NK-92 (cell line): ENCODE results near the gene LARGE2.

Experiments
- DNase-seq: peaks from one replicate; lab custom pipeline; 2025; ENCODE audit not compliant: unreplicated experiment; lab: John Stamatoyannopoulos, UW

The LARGE2 gene

DNA sequence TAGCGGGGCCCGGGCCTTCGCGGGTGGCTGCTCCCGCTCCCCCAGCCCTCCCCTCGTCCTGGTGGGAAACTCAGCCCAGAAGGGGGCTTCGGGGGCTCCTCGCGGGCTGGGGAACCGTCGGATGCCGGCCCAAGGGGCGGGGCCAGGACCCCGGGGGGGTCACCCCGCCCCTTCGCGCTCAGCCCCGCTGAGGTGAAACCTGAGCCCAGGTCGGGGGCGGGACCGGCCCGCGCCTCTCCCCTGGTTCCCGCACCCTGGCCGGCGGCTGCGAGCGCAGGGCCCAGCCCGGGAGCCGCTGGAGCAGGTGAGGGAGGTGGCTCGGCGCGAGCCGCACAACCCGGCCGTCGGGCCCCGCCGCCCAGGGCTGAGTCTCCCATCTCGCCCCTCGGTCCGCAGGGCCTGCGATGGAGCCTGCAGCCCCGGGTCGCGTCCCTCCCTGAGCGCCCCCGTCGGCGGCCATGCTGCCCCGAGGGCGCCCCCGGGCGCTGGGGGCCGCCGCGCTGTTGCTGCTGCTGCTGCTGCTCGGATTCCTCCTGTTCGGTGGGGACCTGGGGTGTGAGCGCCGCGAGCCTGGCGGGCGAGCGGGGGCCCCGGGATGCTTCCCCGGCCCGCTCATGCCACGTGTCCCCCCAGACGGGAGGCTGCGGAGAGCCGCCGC lies at the start of gene LARGE2:
Gene LARGE2 (plus strand): TSS at position 232 of the 658 bp plus-strand sequence. CDS start 227 bp downstream, at position 459.
- no peak for DNase-seq

DNA sequence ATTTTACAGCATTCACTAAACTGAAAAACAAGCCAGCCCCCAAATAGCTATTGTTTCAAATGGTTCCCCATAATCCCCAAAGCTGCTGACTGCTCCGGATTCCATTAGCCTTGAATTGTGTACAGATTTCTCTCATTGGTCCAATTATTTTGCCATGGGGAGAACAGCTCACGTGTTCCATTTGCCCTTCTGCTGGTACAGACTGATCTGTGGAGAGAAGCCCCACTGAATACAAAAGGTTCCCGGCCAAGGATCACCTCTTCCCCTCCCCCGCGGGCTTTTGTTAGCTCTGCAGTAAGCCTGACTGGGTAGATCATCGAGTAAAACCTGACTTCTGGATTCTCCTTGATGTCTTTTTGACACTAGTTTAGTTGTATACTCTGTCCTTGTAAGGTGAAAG lies 46.1 kb upstream of the LARGE2 start:
- no peak for DNase-seq

DNA sequence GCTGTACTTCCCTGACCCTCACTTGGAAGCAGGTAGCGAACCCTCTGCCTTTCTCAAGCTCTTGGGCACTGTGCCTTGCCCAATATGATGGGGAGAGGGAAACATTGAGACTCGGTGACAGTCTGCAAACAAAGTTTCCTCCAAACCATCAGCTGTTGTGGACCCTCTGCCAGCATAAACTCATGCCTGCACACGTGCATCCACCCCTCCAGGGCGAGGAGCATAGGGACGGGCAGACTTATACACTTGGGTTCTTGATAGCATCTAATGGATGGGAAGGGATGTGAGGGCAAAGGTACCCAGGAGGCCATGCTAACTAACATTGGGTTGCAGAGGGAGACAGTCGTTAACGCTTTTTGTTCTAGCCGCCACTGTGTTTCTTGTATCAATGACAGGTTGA lies 45.2 kb upstream of the LARGE2 start:
- no peak for DNase-seq

DNA sequence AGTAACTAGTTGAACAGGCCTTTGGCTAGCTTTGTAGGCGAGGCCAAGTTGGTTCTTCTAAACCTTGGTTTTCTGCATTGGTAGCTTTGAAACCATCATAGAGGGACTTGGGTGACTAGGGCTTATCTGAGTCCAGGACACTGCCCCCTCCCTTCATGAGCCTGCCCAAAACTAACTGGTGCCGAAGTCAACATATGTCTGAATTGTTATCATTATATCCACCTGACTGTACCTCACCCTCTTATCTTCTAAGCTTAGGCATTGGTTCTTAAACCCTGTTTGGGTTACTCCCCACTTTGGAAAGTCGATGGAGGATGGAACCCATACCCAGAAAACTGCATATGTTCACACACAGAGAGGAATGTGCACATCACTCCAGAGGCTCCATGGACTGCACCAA lies 44.6 kb upstream of the LARGE2 start:
- no peak for DNase-seq

DNA sequence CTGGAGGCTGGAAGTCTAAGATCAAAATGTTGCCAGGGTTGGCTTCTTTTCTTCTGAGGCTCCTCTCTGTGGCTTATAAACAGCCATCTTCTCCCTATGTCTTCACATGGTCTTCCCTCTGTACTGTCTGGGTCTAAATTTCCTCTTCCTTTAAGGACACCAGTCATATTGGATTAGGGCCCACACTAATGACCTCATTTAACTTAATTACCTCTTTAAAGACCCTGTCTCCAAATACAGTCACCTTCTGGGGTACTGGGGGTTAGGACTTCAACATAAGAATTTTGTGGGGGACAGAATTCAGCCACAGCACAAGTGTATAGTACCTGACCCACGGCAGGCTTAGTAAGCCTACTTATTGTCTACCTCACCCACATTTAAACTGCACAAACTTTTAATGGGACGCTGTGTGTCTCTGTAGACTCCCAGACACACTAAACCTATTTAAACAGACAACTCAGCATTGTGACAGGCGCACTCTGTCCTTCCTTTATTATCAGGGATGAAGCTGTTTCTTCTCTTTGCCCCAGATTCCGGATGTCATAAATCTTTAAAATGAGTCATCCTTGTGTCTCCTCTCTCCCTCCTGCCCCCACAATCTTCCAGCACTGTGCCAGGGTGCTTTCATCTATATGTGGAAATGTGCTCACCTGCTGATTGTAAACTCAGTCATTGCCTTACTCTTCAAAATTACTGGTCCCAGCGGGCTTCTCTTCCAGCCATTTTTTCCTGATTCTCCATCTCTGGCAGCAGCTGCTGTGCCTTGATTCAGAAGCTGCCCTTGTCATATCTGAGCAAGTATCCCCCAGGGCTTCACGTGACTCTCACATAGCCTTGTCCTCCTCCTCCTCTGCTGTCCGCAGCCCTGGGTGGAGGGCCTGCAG lies 42.4 kb upstream of the LARGE2 start:
- DNase-seq, result no peak

DNA sequence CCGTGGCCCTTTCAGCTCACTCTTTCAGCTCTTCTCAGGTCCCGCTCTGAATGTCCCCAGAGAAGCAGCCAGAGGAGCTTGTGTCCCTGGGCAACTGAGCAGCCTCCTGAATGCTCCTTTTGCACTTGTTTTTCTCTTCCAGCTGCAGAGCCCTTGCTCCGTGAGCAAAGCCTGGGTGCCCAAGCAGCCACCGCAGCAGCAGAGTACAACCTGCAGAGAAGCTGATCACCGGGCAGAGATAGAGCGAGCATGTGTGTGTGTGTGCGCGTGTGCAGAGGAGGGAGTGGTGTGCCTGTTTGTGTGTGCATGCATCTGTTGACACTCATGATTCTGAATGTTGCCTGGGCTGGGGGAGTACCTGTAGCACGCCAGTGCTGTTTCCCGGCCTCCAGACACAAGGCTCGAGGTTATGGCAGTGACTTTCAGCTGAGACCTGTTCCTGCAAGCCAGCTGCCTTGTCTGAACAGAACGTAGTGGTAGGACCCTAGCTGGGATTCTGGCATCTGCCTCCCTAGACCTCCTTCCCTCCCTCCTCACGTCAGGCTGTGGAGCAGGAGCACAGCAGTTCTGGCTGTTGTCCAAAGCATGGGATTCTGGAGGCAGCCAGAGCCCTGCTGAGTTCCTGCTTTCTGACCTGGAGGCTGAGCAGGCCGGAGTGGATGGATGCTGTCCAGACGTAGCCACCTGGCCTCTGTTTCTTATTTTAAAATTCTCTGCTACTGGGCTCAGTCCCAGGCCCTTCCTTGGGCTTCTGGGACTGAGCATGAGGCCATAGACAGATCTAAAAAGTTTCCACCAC lies 41.5 kb upstream of the LARGE2 start:
- DNase-seq, result no peak

DNA sequence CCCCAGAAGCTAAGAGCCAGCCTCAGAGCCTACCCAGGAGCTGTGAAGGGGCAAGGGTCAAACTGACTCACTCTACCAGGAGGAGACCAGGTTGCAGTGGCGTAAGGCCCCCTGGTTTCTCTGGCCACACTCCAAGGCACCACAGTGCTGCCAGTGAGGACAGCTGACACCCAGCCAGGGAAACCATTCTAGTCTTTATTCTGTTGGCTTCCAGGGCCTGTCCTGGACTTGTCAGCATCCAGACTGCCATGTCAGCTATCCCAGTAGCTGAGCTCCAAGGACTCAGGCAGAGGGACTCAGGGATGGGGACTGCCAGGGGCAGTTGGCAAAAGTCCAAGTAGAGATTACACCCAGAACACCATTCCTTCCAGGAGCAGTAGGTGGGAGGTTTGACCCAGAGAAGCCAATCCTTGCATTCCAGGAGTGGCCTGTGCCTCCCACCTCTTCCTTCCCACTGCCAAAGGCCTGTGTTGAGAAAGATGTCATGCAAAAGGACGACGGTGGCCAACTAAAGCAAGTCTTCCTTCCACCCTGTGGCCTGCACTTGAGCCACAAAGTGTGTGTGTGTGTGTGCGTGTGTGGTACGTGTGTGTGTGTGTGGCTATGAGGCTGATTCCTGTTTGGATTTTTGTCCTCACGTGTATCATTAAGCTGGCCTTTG lies 40.6 kb upstream of the LARGE2 start:
- no peak for DNase-seq

DNA sequence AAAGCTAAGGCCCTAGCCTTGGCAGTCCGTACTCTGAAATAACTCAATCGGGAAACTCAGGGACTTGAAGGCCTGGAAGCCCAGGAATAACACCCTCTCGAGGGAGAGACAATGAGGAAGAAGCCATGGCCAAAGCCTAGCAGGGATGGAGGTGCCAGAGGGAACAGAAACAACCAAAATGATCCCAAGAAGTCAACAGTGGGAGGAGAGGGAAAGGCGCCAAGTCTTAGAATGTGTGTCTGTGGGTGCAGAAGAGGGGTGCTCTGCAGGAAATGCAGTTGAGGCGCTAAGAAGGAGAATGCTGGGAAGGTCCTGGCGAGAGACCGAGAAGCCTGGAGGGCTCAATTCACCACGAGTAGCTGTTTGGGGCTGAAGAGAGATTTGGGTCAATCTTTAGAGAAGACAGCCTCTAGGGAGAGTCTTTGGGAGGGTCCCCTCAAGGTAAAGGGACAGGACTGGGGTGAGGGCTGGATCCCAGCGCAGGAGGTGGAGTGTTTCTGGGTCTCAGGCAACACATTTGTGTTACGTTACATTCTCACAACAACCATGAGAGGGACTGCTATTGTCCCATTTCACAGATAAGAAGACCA lies 37.8 kb upstream of the LARGE2 start:
- DNase-seq, result no peak

DNA sequence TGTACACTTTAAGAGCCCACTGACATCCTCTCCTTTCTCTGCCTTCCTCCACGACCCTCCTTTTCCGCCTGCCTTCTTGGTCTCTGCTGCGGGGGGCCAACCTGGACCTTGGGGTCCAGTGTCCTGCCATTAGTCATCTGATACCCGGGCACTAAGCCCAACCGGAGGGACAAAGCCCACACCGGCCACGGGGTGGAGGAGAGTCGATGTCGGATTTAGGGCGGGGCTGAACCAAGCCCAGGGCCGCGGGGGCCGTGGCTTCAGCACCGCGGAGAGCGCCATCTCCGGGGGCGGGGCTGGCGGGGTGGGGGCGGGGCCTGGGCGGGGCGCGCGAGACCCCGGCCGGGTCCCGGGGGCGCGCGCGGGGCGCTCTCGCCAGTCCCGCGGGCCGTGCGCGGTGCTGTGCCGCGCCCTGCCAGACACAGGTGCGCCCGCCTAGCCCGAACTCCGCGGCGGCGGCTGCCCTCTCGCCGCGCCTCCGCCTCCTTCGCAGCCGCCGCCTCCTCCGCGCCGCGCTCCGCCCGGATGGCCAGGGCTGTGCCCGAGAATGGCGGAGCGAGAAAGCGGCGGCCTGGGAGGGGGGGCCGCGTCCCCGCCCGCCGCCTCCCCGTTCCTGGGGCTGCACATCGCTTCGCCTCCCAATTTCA lies 37.1 kb upstream of the LARGE2 start, which contains the start of gene MAPK8IP1:
Gene MAPK8IP1 (plus strand): TSS at position 378 of the 647 bp plus-strand sequence. CDS start 170 bp downstream, at position 548.
- DNase-seq, result no peak

DNA sequence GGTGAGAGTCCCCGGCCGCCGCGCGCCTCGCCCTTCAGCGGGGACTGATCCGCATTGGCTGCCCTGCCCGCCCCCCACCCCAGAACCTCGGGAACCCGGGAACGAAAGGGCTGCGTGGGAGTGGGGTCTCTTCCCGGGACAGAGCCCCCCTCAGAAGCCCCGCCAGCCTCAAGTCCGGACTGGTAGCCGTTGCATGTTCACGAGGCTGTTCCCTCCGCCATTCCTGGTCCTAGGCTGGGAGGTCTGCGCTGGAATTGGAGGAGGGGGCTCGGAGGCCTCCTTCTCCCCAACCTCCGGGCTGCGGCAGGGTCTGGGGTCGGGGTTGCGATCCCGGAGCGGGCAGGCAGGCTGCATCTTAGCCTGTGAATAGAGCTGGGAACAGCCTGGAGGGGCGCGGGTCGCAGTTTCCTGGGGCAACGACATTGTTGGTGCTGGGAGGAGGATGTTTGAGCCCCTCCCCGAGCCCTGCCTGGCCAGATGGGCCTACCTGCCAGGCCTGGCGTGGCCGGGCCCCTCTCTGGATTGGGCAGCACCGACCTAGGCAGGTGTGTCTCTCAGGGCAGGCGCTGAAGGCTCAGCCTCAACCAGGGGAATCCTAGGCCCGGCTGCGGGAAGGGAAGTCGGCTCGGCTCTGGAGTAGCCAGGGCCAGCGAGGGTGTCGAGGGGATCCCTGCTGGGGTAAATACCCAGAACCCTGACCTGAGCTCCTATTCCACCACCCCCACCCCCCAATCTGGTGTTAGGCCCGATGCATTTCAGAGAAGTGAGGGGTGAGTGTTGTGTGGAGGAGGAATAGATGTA lies 36.3 kb upstream of the LARGE2 start:
- DNase-seq, result no peak

DNA sequence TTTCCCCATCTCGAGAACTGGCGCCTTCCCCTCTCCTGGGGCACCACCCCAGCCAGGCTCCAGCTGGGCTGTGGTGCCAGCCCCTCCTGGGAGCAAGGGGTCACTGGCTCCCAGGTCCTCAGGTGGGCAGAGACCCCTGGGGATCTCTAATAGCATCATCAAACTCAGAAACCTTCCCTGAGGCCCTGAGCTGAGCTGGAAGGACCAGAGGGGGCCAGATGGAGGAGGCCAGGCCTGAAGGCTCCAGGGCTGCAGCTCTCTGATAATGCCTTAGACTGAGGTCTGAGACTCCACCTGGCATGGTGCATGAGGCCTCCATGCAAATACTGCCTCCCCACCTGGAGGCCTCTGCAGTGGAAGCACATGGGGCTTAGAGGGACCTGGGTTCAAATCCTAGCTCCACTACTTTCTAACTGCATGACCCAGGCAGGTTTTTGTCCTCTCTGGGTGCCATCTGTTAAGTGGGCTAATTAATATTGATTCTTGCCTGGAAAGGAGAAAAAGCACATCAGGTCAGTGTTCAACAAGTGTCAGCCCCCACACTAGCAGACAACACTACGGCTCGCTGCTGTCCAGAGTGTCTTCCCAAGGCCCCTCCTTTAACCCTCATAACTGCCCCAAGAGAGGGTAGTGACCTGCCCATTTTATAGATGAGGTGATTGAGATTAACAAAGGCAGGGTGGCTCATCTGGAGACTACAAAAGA lies 35.5 kb upstream of the LARGE2 start:
- no peak for DNase-seq

DNA sequence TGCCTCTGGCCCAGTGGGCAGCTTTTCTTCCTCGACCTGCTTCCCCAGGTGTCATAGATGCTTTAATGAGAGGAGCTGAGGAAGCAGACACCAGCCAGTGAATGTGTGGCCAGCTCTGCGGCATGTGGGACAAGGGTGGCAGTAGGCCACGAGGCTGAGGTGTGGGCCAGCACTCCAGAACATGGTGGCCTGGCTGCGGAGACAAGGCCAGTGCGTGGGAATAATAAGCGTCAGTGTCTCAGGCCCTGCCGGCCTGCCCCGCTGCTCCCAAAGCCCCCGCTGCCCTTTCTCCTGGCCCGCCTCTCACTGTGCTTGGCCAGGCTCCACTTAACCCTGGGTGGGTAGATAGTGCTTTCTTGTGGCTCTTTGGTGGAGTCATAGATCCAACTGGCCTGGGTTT lies 34.9 kb upstream of the LARGE2 start:
- no peak for DNase-seq

DNA sequence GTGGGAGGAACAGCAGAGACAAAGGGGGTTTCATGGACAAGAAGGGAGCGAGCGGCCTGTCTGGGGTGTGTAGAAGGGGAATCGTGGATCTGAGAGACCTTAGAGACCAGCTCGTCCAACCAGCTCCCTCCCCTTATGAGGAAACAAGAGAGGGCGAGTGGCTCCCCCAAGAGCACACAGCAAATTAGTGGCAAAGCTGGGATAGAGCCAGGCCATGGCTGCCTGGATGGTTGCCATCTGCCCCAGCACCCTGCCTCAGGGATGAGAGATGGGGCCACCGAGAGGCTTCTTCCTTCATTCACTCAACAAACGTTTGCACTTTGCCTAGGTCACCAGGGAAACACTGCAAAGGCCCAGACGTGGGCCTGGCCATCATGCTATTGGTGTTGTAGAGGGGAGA lies 32.9 kb upstream of the LARGE2 start:
- DNase-seq, result no peak

DNA sequence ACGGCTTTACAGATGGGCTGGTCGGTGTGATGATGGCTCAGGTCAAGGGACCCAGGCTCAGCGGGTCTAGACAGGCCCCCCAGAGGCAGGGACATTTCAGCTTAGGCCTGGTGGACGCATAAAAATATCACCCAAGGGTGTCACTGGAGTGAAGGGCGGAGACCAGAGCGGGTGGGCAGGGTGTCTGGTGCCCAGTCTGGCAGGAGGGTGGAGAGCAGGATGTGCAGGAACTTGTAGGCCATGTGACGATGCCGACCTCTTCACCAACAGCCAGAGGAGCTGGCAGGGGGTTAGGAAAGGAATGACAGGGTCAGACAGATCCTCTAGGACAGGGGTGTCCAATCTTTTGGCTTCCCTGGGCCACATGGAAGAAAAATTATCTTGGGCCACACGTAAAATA lies 32.5 kb upstream of the LARGE2 start:
- DNase-seq, result no peak

DNA sequence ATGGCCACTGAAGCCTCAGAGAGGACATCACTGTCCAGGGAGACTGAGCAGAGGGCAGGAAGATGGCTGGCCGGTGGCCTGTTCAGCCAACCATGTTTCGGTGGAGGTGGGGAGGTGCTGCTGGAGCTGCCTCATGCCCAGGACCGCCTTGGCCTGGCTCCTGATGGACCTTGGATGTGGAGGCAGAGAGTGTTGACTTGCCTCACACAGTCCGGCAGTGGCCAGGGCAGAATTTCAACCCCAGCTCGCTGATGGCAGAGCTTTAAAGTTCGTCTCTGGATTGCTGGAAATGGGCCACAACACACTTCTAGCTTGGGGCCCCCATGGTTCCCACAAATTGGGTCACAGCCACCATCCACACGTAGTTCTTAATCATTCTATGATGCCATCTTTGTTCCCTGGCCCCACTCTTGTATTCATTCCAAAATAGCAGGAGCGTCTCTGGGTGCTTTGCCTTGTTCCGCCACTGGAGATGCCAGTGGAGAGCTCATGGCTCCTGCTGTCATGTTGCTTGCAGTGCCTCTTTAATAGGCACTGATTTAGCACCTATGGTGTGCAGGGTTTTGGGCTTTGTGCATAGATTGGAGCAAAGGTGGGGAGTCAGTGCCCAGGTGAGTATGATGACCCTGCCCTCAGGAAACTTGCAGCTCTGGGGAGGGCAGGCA lies 31.4 kb upstream of the LARGE2 start:
- DNase-seq, result no peak

DNA sequence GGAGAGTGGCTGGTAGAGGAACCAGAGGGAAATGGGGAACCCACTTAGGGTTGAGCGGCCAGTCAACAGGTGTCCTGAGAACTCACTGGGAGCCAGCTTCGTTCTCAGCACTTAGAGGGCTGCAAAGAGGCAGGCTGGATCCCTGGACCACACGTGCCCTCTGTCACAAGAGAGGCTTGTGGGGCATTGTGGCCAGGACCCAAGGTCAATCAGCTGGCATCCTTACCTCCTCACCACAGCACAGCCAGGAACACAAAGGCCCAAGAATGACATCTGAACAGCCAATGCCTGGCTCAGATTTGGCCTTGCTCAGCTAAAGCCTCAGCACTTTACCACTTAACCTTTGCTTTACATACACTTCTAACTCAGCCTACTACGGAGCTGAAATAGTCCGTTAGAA lies 29.6 kb upstream of the LARGE2 start:
- no peak for DNase-seq

DNA sequence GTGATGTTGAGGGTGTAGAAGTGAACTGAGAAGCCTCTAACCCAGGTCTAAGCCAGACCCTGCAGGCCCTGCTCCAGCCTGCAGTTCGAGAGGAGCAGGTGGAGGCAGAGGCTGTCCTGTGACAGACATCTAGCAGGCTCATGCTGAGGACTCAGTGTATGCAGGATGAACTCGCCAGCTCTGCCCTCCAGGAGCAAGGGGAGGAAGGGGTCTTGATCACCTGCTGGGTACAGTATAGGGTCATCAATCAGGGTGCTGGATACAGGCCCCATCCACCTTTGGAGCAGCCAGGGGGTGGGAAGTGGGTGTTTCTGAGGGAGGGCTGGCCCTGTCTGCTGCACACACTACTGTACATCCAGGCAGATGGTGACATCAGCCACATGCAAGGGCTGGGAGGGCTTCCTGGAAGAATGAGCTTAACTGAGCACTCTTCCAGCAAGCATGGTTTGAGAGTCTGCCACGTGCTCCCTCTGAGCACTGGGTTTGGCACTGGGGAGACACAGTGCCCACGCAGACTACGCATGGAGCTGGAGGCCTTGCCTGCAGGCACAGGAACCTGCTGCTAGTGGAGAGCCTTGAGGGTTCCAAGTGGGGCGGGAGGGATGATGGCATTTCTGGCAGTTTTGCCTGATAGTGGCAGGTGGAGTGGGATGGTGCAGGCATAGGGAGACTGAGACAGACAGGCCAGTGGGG lies 27.8 kb upstream of the LARGE2 start:
- no peak for DNase-seq
